Small intestine (tissue), 7 donors: Measurements from ENCODE around the gene SPP1. TPM values are rescaled to one million over a fixed set of nuclear protein-coding genes. Genes with fewer than 3 reads are reported as not detected.

Source experiments
- DNase-seq, 2 donors: peaks; one replicate each; pipeline versions ENCODE4 v3.0.0 to v3.0.0-alpha.2; 2013
- FAIRE-seq: peaks from 2 replicates; lab custom pipeline; 2012; peaks lifted over from hg19 to GRCh38; lab: Jason Lieb, UNC
- H3K27ac ChIP-seq, 3 donors: one replicate each; pipeline ENCODE4 v1.5.1; 2013; ENCODE audit warnings: low read length in 2 of 3, mild to moderate bottlenecking in 2 of 3, control low read depth in 1 of 3, inconsistent platforms in 1 of 3, low read depth in 1 of 3, moderate library complexity in 1 of 3
- H3K27me3 ChIP-seq, 3 donors: one replicate each; pipeline ENCODE4 v1.6.1; 2013; ENCODE audit warnings: low read length in 3 of 3, inconsistent platforms in 1 of 3; ENCODE audit not compliant: control insufficient read depth in 3 of 3, insufficient read depth in 3 of 3
- H3K36me3 ChIP-seq, 3 donors: one replicate each; pipeline ENCODE4 v1.6.1; 2013; ENCODE audit warnings: low read length in 3 of 3, inconsistent platforms in 1 of 3, low read depth in 1 of 3, mild to moderate bottlenecking in 1 of 3, moderate library complexity in 1 of 3; ENCODE audit not compliant: control insufficient read depth in 3 of 3, insufficient read depth in 2 of 3
- H3K4me1 ChIP-seq, 3 donors: one replicate each; pipeline ENCODE4 v1.6.1; 2013; ENCODE audit warnings: low read length in 2 of 3, inconsistent platforms in 1 of 3, low read depth in 1 of 3, mild to moderate bottlenecking in 1 of 3, moderate library complexity in 1 of 3; ENCODE audit not compliant: control insufficient read depth in 3 of 3, insufficient read depth in 2 of 3
- H3K4me3 ChIP-seq, 3 donors: one replicate each; pipeline ENCODE4 v1.5.1; 2013; ENCODE audit warnings: low read length in 3 of 3, control low read depth in 1 of 3, inconsistent platforms in 1 of 3, low read depth in 1 of 3, mild to moderate bottlenecking in 1 of 3, moderate library complexity in 1 of 3
- H3K9me3 ChIP-seq, 2 donors: one replicate each; pipeline ENCODE4 v1.6.1; 2013; ENCODE audit warnings: low read depth in 1 of 2, low read length in 1 of 2; ENCODE audit not compliant: control insufficient read depth in 2 of 2, insufficient read depth in 1 of 2
- WGBS, 3 donors: extraction: QIAGEN DNeasy Blood & Tissue Kit; methylation state at CpG; one replicate each; pipeline ENCODE4 v1.1.7; 2013; 5-methylcytosine and 5-hydroxymethylcytosine counted together
- polyA plus RNA-seq, 4 donors: library from polyadenylated mRNA; stranded (reverse) in 3 of 4; unstranded in 1 of 4; fragments of 200-250 nt in 3 of 4; fragments of 120-200 nt in 1 of 4; gene quantifications; one replicate each; pipeline versions ENCODE4 v1.2.1 to v1.2.3, GENCODE V29; 2013
- donor health status: healthy with polysubstance abuse.
- donor health status: control.
- donor health status: control.
- donor health status: Bipolar disorder and iron deficiency.
- donor health status: healthy.

The SPP1 gene
- polyA plus RNA-seq, 4 donors: 2.2 to 12.8 (median 3.5) TPM

GRCh38 chr4:87957061-87957460 lies 18.5 kb upstream of the SPP1 start:
- DNase-seq (no peak), FAIRE-seq (no peak)
- Histone ChIP-seq H3K27ac (no peak overlapping the region), H3K27me3 (no peaks in the 10 kb centered on the region), H3K4me3 (no peak overlapping the region), H3K9me3 (no peaks in the 10 kb centered on the region), H3K36me3 (no peaks in the 10 kb centered on the region), H3K4me1 (no peaks in the 10 kb centered on the region)
- WGBS, 3 donors: 61 to 81% (median 69%) methylated on average over 1 of the region's 1 CpG

GRCh38 chr4:87961993-87962392 lies 13.5 kb upstream of the SPP1 start:
- Histone ChIP-seq H3K9me3 (no peaks in the 10 kb centered on the region), H3K4me1 (no peaks in the 10 kb centered on the region), H3K27me3 (no peaks in the 10 kb centered on the region), H3K27ac (no peak overlapping the region), H3K36me3 (no peaks in the 10 kb centered on the region), H3K4me3 (no peak overlapping the region)
- 31 to 52% (median 37%) methylated on average over 1 of the region's 1 CpG for WGBS, 3 donors
- FAIRE-seq (no peak), DNase-seq (no peak)

GRCh38 chr4:87962398-87963146 lies 12.9 kb upstream of the SPP1 start:
- FAIRE-seq (no peak), DNase-seq (no peak)
- WGBS, 3 donors: 49 to 72% (median 66%) methylated on average over 5 of the region's 5 CpGs
- Histone ChIP-seq H3K27me3 (no peaks in the 10 kb centered on the region), H3K27ac (no peak overlapping the region), H3K9me3 (no peaks in the 10 kb centered on the region), H3K36me3 (no peaks in the 10 kb centered on the region), H3K4me1 (no peaks in the 10 kb centered on the region), H3K4me3 (no peak overlapping the region)

- 88 to 92% (median 92%) methylated on average over 20 to 21 of the region's 21 CpGs for WGBS, 3 donors
- FAIRE-seq (no peak), DNase-seq (no peak)
- Histone ChIP-seq H3K9me3 (no peaks in the 10 kb centered on the region), H3K27me3 (peaks cover 0 to 3% (median 0%) of the 10 kb centered on the region in 3 donors), H3K36me3 (no peaks in the 10 kb centered on the region), H3K4me3 (no peak overlapping the region), H3K27ac (no peak overlapping the region), H3K4me1 (no peaks in the 10 kb centered on the region)
These were observed 10.0 kb upstream of the SPP1 start for GRCh38 chr4:87965501-87965975.

GRCh38 chr4:87966095-87966496 lies 9.4 kb upstream of the SPP1 start:
- peaks cover 0 to 3% (median 0%) of the 10 kb centered on the region in 3 donors for H3K27me3 ChIP-seq
- no peak overlapping the region for H3K4me3 ChIP-seq
- no peak for FAIRE-seq
- no peaks in the 10 kb centered on the region for H3K36me3 ChIP-seq
- WGBS, 3 donors: 83 to 95% (median 89%) methylated on average over 9 of the region's 9 CpGs
- H3K4me1 ChIP-seq: no peaks in the 10 kb centered on the region
- DNase-seq: no peak
- H3K27ac ChIP-seq: no peak overlapping the region
- no peaks in the 10 kb centered on the region for H3K9me3 ChIP-seq

- Histone ChIP-seq H3K4me1 (no peaks in the 10 kb centered on the region), H3K4me3 (no peak overlapping the region), H3K9me3 (no peaks in the 10 kb centered on the region), H3K27ac (no peak overlapping the region), H3K27me3 (peaks cover 0 to 6% (median 0%) of the 10 kb centered on the region in 3 donors), H3K36me3 (no peaks in the 10 kb centered on the region)
- WGBS, 3 donors: 82 to 91% (median 89%) methylated on average over 8 of the region's 8 CpGs
- DNase-seq (no peak), FAIRE-seq (no peak)
These were observed 8.3 kb upstream of the SPP1 start for GRCh38 chr4:87967193-87967592.

- DNase-seq (no peak), FAIRE-seq (no peak)
- 35 to 53% (median 36%) methylated on average over 2 of the region's 2 CpGs for WGBS, 3 donors
- Histone ChIP-seq H3K4me3 (no peak overlapping the region), H3K9me3 (no peaks in the 10 kb centered on the region), H3K4me1 (no peaks in the 10 kb centered on the region), H3K27ac (no peak overlapping the region), H3K36me3 (no peaks in the 10 kb centered on the region), H3K27me3 (peaks cover 0 to 17% (median 2%) of the 10 kb centered on the region in 3 donors)
These were observed 5.4 kb upstream of the SPP1 start for GRCh38 chr4:87970121-87970520.

- FAIRE-seq (no peak), DNase-seq (no peak)
- no peak overlapping the region for H3K4me3 ChIP-seq
- H3K4me1 ChIP-seq: no peaks in the 10 kb centered on the region
- H3K27ac ChIP-seq: no peak overlapping the region
- H3K27me3 ChIP-seq: peaks cover 0 to 22% (median 2%) of the 10 kb centered on the region in 3 donors
- 28 to 56% (median 37%) methylated on average over 1 of the region's 1 CpG for WGBS, 3 donors
- no peaks in the 10 kb centered on the region for H3K9me3 ChIP-seq
- H3K36me3 ChIP-seq: no peaks in the 10 kb centered on the region
These were observed 3.6 kb upstream of the SPP1 start for GRCh38 chr4:87971866-87972265.
